Measurements from ENCODE around the gene ORMDL3. TPM values are rescaled to one million over a fixed set of nuclear protein-coding genes. Genes with fewer than 3 reads are reported as not detected.

ORMDL3 gene
- total RNA-seq, 1 experiment from 2014 or later = 55.1 TPM

DNA sequence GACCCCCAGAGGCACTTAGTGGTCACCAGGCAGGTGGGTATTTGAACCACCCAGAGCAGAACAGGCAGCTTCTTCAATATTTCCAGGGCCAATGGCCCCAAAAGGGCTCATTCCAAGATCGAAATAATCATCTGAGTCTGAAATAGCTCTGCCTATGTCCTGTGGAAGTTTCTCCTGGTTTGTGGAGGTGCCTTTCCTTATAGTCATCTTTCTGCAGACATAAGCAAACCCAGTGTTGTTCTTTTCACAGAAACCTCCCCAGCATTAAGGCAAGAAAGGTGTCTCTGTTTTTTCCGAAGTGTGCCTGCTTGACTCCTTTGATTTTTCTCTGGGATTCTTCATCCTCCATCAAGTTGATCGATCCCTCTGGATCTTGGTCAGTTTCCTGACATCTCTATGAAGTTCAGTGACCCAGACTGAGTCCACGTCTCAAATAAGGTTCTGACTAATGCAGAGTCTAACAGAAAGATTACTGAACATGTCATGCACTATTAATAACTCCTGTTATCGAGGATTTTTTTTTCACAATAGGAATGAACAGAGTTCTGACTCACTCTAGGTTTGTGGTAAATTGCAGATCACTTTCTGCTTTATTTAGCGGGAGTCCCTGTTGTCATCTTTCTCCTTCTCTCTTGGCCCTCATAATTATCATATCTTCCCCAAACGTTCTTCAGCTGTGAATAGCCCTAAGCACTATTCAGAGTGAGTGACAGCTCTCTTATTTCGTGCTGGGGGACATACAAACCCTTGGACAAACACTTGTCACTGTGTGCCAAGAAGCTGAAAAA lies 1.7 kb upstream of the ORMDL3 start:
- Histone ChIP-seq H3K36me3 (ENCODE audit: control insufficient read depth, insufficient read depth, low read length) (no peaks in the 10 kb centered on the region; the same call in 1 of the 2 replicates), H3K27me3 (ENCODE audit: control insufficient read depth, insufficient read depth, low read length) (no peaks in the 10 kb centered on the region), H3K27ac (ENCODE audit: low read length) (peak overlapping the region; percentile 88), H3K4me1 (ENCODE audit: control insufficient read depth, insufficient read depth, low read length) (peaks cover 36% of the 10 kb centered on the region), H3K4me3 (ENCODE audit: low read depth in 2 of 2, low read length in 2 of 2) (peak overlapping the region in 1 of 2 experiments; percentile 77; a peak in 2 of 4 replicates), H3K9me3 (ENCODE audit: control insufficient read depth, insufficient read depth, low read depth, low read length) (no peaks in the 10 kb centered on the region)
- in situ Hi-C loops (cut with HindIII; ENCODE audit: low pct_unique_long_range_greater_than_20kb, low sequenced_read_pairs) = no loop called here
- intact Hi-C loops (cut with micrococcal nuclease; ENCODE audit: unreplicated experiment) = no loop called here
- ChIA-PET POLR2A (no interaction called here), CTCF (no interaction called here)
- no TSS peak for BruUV-seq (replicated peaks)
- DNase-seq (ENCODE audit: low read depth, low spot score) = no peak
- ATAC-seq = no peak
- TF ChIP-seq, protein P1, sequence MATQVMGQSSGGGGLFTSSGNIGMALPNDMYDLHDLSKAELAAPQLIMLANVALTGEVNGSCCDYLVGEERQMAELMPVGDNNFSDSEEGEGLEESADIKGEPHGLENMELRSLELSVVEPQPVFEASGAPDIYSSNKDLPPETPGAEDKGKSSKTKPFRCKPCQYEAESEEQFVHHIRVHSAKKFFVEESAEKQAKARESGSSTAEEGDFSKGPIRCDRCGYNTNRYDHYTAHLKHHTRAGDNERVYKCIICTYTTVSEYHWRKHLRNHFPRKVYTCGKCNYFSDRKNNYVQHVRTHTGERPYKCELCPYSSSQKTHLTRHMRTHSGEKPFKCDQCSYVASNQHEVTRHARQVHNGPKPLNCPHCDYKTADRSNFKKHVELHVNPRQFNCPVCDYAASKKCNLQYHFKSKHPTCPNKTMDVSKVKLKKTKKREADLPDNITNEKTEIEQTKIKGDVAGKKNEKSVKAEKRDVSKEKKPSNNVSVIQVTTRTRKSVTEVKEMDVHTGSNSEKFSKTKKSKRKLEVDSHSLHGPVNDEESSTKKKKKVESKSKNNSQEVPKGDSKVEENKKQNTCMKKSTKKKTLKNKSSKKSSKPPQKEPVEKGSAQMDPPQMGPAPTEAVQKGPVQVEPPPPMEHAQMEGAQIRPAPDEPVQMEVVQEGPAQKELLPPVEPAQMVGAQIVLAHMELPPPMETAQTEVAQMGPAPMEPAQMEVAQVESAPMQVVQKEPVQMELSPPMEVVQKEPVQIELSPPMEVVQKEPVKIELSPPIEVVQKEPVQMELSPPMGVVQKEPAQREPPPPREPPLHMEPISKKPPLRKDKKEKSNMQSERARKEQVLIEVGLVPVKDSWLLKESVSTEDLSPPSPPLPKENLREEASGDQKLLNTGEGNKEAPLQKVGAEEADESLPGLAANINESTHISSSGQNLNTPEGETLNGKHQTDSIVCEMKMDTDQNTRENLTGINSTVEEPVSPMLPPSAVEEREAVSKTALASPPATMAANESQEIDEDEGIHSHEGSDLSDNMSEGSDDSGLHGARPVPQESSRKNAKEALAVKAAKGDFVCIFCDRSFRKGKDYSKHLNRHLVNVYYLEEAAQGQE (IDR thresholded peaks at IDR 0.05; ENCODE audit: insufficient read depth in 1 of 2, low read depth in 2 of 2, low read length in 1 of 2) = no peak
- TF ChIP-seq SIN3A (IDR thresholded peaks at IDR 0.05; ENCODE audit: borderline replicate concordance, insufficient read depth, low read depth, low read length) = no peak
- TF ChIP-seq POLR2AphosphoS5 (IDR thresholded peaks at IDR 0.05; ENCODE audit: low read depth, low read length) = no peak
- TF ChIP-seq, protein P2, sequence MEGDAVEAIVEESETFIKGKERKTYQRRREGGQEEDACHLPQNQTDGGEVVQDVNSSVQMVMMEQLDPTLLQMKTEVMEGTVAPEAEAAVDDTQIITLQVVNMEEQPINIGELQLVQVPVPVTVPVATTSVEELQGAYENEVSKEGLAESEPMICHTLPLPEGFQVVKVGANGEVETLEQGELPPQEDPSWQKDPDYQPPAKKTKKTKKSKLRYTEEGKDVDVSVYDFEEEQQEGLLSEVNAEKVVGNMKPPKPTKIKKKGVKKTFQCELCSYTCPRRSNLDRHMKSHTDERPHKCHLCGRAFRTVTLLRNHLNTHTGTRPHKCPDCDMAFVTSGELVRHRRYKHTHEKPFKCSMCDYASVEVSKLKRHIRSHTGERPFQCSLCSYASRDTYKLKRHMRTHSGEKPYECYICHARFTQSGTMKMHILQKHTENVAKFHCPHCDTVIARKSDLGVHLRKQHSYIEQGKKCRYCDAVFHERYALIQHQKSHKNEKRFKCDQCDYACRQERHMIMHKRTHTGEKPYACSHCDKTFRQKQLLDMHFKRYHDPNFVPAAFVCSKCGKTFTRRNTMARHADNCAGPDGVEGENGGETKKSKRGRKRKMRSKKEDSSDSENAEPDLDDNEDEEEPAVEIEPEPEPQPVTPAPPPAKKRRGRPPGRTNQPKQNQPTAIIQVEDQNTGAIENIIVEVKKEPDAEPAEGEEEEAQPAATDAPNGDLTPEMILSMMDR (IDR thresholded peaks at IDR 0.05) = no peak
- no peak for TF ChIP-seq TCF7L2 (IDR thresholded peaks at IDR 0.05; ENCODE audit: low read depth, low read length)

DNA sequence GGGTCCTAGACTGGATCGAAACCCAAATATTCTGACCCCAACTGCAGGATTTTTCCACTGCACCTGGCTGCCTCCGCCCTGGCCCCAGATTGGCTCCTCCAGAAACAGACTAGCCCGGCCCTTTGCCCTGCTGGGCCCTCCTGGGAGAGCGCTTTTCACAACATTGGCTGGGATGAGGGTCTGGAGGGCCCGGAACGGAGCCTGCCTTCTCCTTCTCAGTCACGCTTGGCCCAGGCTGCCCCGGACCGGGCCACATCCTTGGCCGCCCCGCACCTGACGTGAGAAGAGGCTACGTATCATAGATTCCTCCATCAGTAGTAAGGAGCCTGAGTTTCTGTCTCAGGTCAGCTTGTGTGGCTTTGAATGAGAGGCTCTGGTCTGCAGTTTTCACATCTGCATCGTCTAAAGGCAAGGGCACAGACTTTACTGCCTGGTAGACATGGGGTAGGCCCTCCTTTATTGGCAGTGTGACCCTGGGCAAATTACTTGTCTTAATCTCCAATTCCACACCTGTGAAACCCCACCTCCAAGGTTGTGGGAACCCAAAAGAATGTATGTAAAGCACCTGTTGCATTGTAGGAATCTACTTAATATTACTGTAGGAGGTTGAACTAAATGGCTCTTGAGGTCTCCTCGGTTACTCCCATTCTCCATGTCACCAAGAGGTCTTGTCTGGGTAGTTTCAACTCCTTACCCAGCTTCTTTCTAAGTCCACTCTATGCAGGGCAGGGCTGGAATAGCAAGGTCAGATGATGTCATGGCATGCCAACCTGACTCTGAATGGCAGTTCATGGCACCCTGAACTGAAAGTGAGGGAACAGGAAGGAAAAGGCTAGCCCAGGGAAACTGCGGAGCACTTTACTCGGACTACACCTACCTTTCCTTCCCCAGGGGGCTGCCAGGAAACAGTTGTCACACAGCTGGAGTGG lies 792 bp upstream of the ORMDL3 start:
- Histone ChIP-seq H3K4me3 (ENCODE audit: low read depth in 2 of 2, low read length in 2 of 2) (peak overlapping the region; percentile 63 to 77), H3K27ac (ENCODE audit: low read length) (peak overlapping the region; percentile 88), H3K27me3 (ENCODE audit: control insufficient read depth, insufficient read depth, low read length) (no peaks in the 10 kb centered on the region), H3K4me1 (ENCODE audit: control insufficient read depth, insufficient read depth, low read length) (peaks cover 36% of the 10 kb centered on the region), H3K36me3 (ENCODE audit: control insufficient read depth, insufficient read depth, low read length) (no peaks in the 10 kb centered on the region; the same call in 1 of the 2 replicates), H3K9me3 (ENCODE audit: control insufficient read depth, insufficient read depth, low read depth, low read length) (no peaks in the 10 kb centered on the region)
- TF ChIP-seq, protein P2 (IDR thresholded peaks at IDR 0.05) = no peak
- TF ChIP-seq, protein P1 (IDR thresholded peaks at IDR 0.05; ENCODE audit: insufficient read depth in 1 of 2, low read depth in 2 of 2, low read length in 1 of 2) = no peak
- no peak for TF ChIP-seq SIN3A (IDR thresholded peaks at IDR 0.05; ENCODE audit: borderline replicate concordance, insufficient read depth, low read depth, low read length)
- no peak for TF ChIP-seq TCF7L2 (IDR thresholded peaks at IDR 0.05; ENCODE audit: low read depth, low read length)
- no peak for TF ChIP-seq POLR2AphosphoS5 (IDR thresholded peaks at IDR 0.05; ENCODE audit: low read depth, low read length)
- in situ Hi-C loops (cut with HindIII; ENCODE audit: low pct_unique_long_range_greater_than_20kb, low sequenced_read_pairs) (no loop called here), intact Hi-C loops (cut with micrococcal nuclease; ENCODE audit: unreplicated experiment) (no loop called here)
- TSS peak; percentile 94 for BruUV-seq (replicated peaks)
- ChIA-PET CTCF (no interaction called here), POLR2A (no interaction called here)
- DNase-seq (ENCODE audit: low read depth, low spot score) = no peak
- peak; percentile 56 for ATAC-seq
